Adrenal gland (tissue), 5 donors: Measurements from ENCODE around the gene FAM193B.

ENCODE experiments used
- CTCF ChIP-seq, 6 experiments: fragments of 450-650 bp in 4 of 6; fragments of 200-600 bp in 2 of 6; sonication (generic) in 1 of 6; IDR thresholded peaks; 1 replicate in 5 of 6; 2 replicates in 1 of 6; pipeline versions ENCODE4 v1.5.1 to v1.8.0; 2016 to 2021; ENCODE audit warnings: antibody characterized with exemption in 6 of 6, mild to moderate bottlenecking in 2 of 6, moderate library complexity in 1 of 6
- POLR2A ChIP-seq, 2 donors: fragments of 450-650 bp; IDR thresholded peaks; one replicate each; pipeline ENCODE4 v1.6.1; 2017; ENCODE audit warnings: antibody characterized with exemption in 2 of 2, mild to moderate bottlenecking in 2 of 2, moderate library complexity in 1 of 2
- donor health status: DM: no; HTN: no; CAD: no.

- TF ChIP-seq CTCF (IDR thresholded peaks at IDR 0.05) = no peak
- peak; percentile 39 to 92 for TF ChIP-seq POLR2A (IDR thresholded peaks at IDR 0.05)
Measured at GRCh38 chr5:177601577-177602457, 47.5 kb upstream of the FAM193B start.
